GM19455 (cell line): ENCODE results near the gene MUC2.

Source experiments
- ATAC-seq: cut with Tn5 transposase; IDR thresholded peaks from one replicate; pipeline ENCODE4 v1.9.1; 2021; ENCODE audit not compliant: unreplicated experiment

Gene MUC2

DNA sequence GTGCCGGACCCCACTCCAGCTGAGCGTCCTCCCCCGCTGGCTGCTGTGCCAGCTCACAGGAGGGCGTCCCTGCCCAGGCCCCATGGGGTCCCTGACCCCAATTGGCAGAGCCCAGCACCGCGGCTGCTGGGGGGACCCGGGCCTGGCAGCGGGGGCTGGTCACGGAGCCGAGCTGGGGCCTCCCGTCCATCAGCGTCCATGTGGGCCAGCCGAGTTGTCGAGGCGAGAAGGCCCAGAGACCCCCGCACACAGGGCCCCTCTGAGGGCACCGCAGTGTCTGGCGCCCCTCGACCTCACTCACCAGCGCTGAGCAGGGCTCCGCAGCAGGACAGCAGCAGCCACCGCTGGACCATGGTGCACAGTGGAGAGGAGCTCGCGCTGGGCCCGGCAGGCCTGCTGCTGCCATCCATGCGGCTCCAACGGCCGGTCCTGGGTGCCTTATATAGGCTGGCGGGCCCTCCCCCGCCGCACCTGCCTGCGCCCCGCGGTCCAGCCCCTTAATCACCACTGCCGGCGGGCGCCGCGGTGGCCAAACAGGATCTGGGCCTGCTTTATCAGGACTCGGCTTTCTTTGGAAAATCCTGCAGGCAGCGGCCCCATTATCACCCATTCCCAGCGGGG is 38.3 kb upstream of the MUC2 start, which contains the start of gene MUC6:
Gene MUC6 (minus strand): TSS at position 416 of the 621 bp plus-strand sequence. CDS start 63 bp downstream, at position 353.
- no peak for ATAC-seq

DNA sequence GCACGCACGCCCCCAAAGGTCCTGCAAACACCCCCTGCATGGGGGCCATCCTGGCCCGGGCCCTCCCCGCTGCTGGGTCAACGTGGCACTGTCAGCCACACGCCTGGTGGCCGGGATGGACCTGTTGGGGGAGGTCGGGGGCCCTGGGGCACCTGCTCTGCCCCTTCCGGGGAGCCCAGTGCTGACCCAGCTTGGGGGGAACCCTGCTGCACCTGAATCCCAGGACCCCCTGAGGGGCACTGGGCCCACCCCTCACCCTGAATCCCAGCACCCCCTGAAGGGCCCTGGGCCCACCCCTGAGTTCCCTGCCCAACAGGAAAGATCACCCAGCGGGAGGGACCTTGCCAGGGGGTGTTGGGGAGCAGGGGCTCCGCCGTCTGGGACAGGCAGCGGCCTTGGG is 37.7 kb upstream of the MUC2 start:
- ATAC-seq: no peak

DNA sequence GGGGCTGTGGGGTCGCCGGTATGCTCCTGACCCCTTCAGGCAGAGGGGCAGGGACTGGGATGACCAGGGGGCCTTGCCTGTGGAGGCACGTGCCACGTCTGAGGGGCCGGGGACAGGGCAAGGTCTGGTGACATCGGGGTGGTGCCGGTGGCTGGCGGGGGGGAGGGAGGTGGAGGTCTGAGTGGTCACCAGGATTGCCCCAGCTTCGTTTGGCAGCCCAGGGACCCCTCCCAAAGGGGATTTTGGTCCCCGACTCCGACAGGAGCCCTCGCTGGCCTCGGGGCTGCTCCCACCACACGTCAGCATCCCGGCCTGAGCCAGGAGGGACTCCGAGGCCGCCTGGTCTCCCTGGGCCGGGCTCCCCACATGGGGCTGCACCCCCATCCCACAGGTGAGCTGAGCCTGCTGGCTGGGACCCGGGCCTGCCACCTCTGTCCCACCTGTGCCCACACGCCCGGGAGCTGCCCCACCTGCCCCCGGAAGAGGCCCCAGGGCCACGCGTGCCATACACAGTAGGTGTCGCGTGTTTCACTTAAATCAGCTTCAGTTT is 37.1 kb upstream of the MUC2 start:
- ATAC-seq: no peak

DNA sequence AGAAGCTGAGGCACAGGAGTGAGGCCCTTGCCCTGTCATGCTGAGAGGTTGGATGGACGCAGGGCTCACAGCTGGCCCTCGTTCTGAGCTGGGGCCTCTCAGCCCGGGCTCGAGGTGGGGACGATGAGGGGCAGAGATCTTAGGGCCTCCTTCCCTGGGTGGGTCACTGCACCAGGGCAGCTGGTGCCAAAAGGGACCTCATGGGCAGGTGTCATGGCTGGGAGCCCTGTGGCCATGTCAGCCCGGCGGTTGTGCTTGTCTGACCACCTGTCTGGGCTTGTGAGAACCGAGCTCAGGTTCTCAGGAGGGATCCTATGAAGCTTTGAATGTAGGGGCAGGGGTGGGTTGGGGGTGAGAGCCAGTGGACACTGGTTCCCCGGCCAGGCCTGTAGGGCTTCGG is 36.3 kb upstream of the MUC2 start:
- no peak for ATAC-seq

- ATAC-seq: no peak
Observed at GRCh38 chr11:1038921-1039320, 35.8 kb upstream of the MUC2 start.

GRCh38 chr11:1039481-1040427 is 34.9 kb upstream of the MUC2 start:
- ATAC-seq: no peak

- no peak for ATAC-seq
Observed at GRCh38 chr11:1040428-1041148, 34.1 kb upstream of the MUC2 start.

DNA sequence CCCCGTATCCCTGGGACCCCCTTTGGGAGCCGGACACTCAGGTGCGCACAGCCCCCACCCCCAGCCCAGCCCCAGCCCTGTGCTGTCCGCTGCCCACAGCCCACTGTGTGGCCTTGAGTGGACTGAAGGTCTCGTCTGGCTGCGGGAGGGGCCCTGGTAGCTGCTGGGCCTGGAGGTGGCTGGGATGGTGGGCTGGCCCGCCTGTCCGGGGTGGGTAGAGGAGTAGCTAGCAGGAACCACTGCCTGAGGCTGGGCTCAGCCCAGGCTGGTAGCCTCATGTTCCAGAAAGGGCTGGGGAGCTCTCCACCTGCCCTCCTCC is 33.6 kb upstream of the MUC2 start:
- no peak for ATAC-seq

DNA sequence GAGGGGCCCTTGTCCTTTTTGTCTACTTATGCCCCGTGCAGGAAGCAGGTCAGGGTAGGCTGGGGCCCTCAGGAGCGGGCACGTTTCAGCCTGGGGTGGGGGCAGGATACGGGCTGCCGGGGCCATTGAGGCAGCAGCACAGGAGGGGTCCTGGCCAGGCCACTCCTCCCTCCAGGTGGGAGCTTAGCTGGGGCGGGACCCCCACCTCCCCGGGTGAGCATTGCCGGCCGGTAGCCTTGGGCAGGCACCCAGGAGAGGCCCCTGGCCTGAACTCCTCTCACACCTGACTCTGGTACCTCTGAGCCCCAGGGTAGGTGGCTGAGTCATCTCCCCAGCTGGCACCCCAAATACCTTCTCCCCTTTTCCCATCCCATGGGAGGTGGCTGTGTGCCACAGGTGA is 33.2 kb upstream of the MUC2 start:
- no peak for ATAC-seq

- ATAC-seq: no peak
Observed at GRCh38 chr11:1041936-1042608, 32.6 kb upstream of the MUC2 start.

DNA sequence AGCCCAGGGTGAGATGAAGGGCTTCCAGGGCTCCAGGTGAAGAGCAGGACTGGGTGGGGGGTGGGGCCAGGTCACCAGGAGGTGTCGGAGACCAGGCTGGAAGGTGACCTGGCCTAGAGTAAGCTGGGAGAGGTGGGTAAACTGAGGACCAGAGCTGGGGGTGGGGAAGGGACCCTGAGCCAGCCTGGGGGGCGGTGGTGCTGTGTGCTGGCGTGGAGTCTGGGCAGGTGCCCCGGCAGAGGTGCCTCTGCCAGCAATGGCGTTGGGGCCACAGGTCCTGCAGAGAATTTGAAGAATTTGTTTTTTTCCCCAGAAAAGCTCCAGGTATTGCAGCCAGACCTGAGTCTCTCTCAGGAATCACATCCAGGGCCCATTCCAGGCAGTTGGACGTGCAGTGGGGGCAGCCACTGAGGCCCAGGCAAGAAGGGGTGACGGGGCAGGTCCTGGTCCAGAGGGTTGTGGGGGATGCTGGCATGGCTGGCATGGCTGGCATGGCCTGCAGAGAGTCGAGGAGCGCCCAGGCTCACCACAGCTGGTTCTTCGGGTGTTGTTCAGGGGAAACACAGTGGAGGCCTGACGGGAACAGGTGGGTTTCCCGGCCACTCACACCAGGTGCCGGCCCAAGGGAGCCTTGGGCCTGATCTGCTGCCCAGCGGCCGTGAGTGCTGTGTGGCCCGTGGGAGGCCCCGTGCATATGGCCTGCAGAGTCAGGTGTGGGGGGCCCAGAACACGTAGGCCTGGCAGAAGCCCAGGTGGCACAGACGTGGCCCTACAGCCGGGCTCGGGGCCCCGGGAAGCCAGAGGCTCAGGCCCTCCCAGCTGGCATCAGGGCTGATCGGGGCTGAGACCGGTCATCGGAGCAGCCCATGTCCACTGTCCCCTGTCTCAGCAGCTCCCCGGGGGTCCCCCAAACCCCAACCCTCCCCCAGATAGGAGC is 31.8 kb upstream of the MUC2 start:
- ATAC-seq: no peak

DNA sequence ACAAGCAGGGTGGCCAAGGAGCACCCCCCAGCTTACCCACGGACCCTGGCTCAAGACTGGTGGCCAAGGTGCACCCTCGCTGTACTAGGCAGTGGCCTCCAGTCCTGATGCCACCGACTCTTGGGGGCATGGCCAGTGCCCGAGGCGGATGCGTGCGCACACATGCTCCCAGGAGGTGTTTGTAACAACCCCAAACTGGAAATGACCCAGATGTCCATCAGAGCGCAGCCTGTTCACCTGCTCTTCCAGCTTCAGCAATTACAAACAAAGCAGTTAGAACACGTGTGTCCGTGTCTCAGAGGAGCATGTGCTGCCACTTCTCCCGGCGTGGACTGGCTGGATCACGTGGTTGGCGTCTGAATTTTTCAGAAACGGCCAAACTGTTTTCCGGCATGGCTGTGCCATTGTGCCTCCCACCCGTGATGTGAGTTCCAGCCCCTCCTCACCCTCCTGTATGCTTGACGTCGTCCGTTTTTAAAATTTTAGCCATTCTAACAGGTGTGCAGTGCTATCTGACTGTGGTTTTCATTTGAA is 31.0 kb upstream of the MUC2 start:
- no peak for ATAC-seq

DNA sequence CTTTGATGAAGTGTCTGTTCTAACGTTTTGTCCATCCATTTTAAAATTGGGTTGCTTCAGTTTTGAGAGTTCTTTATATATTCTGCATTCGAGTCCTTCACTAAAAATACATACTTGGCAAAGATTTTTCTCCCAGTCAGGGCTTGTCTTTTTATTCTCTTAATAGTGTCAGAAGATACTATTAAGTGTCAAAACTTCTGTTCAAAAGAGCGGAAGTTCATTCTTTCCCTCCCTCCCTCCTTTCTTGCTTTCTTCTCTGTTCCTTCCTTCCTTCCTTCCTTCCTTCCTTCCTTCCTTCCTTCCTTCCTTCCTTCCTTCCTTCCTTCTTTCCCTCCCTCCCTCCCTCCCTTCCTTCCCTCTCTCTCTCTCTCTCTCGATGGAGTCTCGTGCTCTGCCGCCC is 30.5 kb upstream of the MUC2 start:
- no peak for ATAC-seq

- no peak for ATAC-seq
Observed at GRCh38 chr11:1047595-1048156, 27.0 kb upstream of the MUC2 start.

GRCh38 chr11:1048375-1049070 is 26.2 kb upstream of the MUC2 start:
- ATAC-seq: no peak

GRCh38 chr11:1049071-1049405 is 25.6 kb upstream of the MUC2 start:
- ATAC-seq: no peak

DNA sequence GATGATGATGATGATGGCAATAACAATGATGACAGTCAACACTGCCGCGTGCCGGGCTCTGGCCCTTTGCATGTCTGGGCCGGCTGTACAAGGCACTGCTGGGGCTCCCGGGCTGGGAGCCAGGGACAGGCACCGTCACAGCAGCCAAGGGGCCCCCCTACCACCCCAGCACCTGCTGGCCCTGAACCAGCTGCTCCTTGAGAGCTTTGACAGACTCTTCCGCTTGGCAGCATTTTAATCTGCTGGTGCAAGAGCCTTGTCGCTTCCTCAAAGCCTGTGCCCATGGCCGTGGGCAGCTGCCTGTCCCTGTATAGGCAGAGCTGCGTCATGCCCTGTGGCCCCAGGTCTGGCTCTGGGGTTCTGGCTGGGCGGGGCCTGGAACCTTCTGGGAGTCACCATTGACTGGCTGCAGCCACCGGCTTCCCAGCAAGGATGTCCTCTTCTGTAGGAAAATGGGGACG is 25.2 kb upstream of the MUC2 start:
- ATAC-seq: no peak

- no peak for ATAC-seq
Observed at GRCh38 chr11:1049911-1050580, 24.6 kb upstream of the MUC2 start.
